ENCODE measurements around the gene THBS3. TPM values are rescaled to one million over a fixed set of nuclear protein-coding genes. Genes with fewer than 3 reads are reported as not detected.
"Not testable (repeated sequence)": the region's sequence is repeated elsewhere in the genome, so short reads cannot be mapped to it uniquely, and the experiment has no call there.

THBS3 gene
- total and polyA plus RNA-seq, 5 donors = 16.5 to 33.4 (median 19.6) TPM

- intact Hi-C loops (cut with DNase I) = loop anchor here in 2 of 4 donors (10.0 kb wide), 1 partner anchor 52 kb away; no protein-coding TSS in a partner anchor
- H3K27ac ChIP-seq (ENCODE audit: low read length) = peak within 1 kb of the TSS; percentile 86
- under 1% methylated on average over 57 of the region's 57 CpGs for WGBS
- H3K4me1 ChIP-seq (ENCODE audit: control insufficient read depth, insufficient read depth, low read length) = no peaks in the 10 kb centered on the region
- no peaks in the 10 kb centered on the region for H3K9me3 ChIP-seq (ENCODE audit: control insufficient read depth, low read length)
- H3K4me3 ChIP-seq (ENCODE audit: low read length) = peak within 1 kb of the TSS; percentile 79
- DNase-seq = peak; percentile 97 to 98 (median 98)
- peak; percentile 86 to 87 for ATAC-seq
- H3K27me3 ChIP-seq (ENCODE audit: control insufficient read depth, insufficient read depth) = no peaks in the 10 kb centered on the region
Observed at GRCh38 chr1:155172732-155173477, 34.8 kb downstream of the THBS3 start, which contains the start of gene KRTCAP2. TSS of gene KRTCAP2 (minus strand) at chr1:155173304. CDS start at chr1:155173224, 80 bp downstream.

- H3K4me1 ChIP-seq (ENCODE audit: control insufficient read depth, insufficient read depth, low read length) = peaks cover 2% of the 10 kb centered on the region
- H3K9me3 ChIP-seq (ENCODE audit: control insufficient read depth, low read length) = no peaks in the 10 kb centered on the region
- peak overlapping the region; percentile 79 for H3K4me3 ChIP-seq (ENCODE audit: low read length)
- ATAC-seq = no peak
- intact Hi-C loops (cut with DNase I) = loop anchor here in 2 of 4 donors (10.0 kb wide), 1 partner anchor 53 kb away; no protein-coding TSS in a partner anchor
- peak overlapping the region; percentile 86 for H3K27ac ChIP-seq (ENCODE audit: low read length)
- H3K27me3 ChIP-seq (ENCODE audit: control insufficient read depth, insufficient read depth) = no peaks in the 10 kb centered on the region
- 45% methylated on average over 8 of the region's 8 CpGs for WGBS
- no peak for DNase-seq
Observed at GRCh38 chr1:155171836-155172731, 35.6 kb downstream of the THBS3 start.

GRCh38 chr1:155170806-155171205 is 36.9 kb downstream of the THBS3 start:
- DNase-seq = no peak
- intact Hi-C loops (cut with DNase I) = loop anchor here in 2 of 4 donors (10.0 kb wide), 1 partner anchor 54 kb away; no protein-coding TSS in a partner anchor
- Histone ChIP-seq H3K4me3 (ENCODE audit: low read length) (no peak overlapping the region), H3K4me1 (ENCODE audit: control insufficient read depth, insufficient read depth, low read length) (peaks cover 2% of the 10 kb centered on the region), H3K27ac (ENCODE audit: low read length) (no peak overlapping the region), H3K27me3 (ENCODE audit: control insufficient read depth, insufficient read depth) (no peaks in the 10 kb centered on the region), H3K9me3 (ENCODE audit: control insufficient read depth, low read length) (no peaks in the 10 kb centered on the region)
- 90% methylated on average over 7 of the region's 7 CpGs for WGBS
- ATAC-seq = no peak

GRCh38 chr1:155170101-155170785 is 37.5 kb downstream of the THBS3 start:
- no peak for DNase-seq
- 86% methylated on average over 2 of the region's 2 CpGs for WGBS

GRCh38 chr1:155169541-155169940 is 38.2 kb downstream of the THBS3 start:
- Histone ChIP-seq H3K4me1 (ENCODE audit: control insufficient read depth, insufficient read depth, low read length) (peaks cover 2% of the 10 kb centered on the region), H3K27ac (ENCODE audit: low read length) (no peak overlapping the region), H3K27me3 (ENCODE audit: control insufficient read depth, insufficient read depth) (no peaks in the 10 kb centered on the region), H3K4me3 (ENCODE audit: low read length) (no peak overlapping the region), H3K9me3 (ENCODE audit: control insufficient read depth, low read length) (no peaks in the 10 kb centered on the region)
- ATAC-seq (no peak), DNase-seq (no peak)
- intact Hi-C loops (cut with DNase I) = loop anchor here in 3 of 4 donors (2.0 to 5.0 kb wide), 4 partner anchors 42 to 79 kb away; partner anchors contain the start of gene EFNA1 (in 1 of the 3)
- 77% methylated on average over 5 of the region's 5 CpGs for WGBS

More at GRCh38 chr1:155170101-155170785, 37.5 kb downstream of the THBS3 start:
- no peak for ATAC-seq
- Histone ChIP-seq H3K9me3 (ENCODE audit: control insufficient read depth, low read length) (no peaks in the 10 kb centered on the region), H3K4me3 (ENCODE audit: low read length) (no peak overlapping the region), H3K27me3 (ENCODE audit: control insufficient read depth, insufficient read depth) (no peaks in the 10 kb centered on the region), H3K4me1 (ENCODE audit: control insufficient read depth, insufficient read depth, low read length) (peaks cover 2% of the 10 kb centered on the region), H3K27ac (ENCODE audit: low read length) (no peak overlapping the region)
- intact Hi-C loops (cut with DNase I) = loop anchor here in 2 of 4 donors (10.0 kb wide), 1 partner anchor 55 kb away; no protein-coding TSS in a partner anchor

GRCh38 chr1:155168456-155169210 is 39.1 kb downstream of the THBS3 start:
- DNase-seq (no peak), ATAC-seq (no peak)
- Histone ChIP-seq H3K27ac (ENCODE audit: low read length) (no peak overlapping the region), H3K4me3 (ENCODE audit: low read length) (no peak overlapping the region), H3K9me3 (ENCODE audit: control insufficient read depth, low read length) (no peaks in the 10 kb centered on the region), H3K4me1 (ENCODE audit: control insufficient read depth, insufficient read depth, low read length) (peaks cover 2% of the 10 kb centered on the region), H3K27me3 (ENCODE audit: control insufficient read depth, insufficient read depth) (no peaks in the 10 kb centered on the region)
- intact Hi-C loops (cut with DNase I) = loop anchor here in 3 of 4 donors (2.0 to 5.0 kb wide), 4 partner anchors 41 to 78 kb away; partner anchors contain the start of gene EFNA1 (in 1 of the 3)
- 78% methylated on average over 10 of the region's 10 CpGs for WGBS

GRCh38 chr1:155168105-155168445 is 39.6 kb downstream of the THBS3 start:
- intact Hi-C loops (cut with DNase I) = loop anchor here in 3 of 4 donors (2.0 to 5.0 kb wide), 4 partner anchors 41 to 77 kb away; partner anchors contain the start of gene EFNA1 (in 1 of the 3)
- H3K27ac ChIP-seq (ENCODE audit: low read length); DNase-seq; H3K9me3 ChIP-seq (ENCODE audit: control insufficient read depth, low read length); H3K4me1 ChIP-seq (ENCODE audit: control insufficient read depth, insufficient read depth, low read length); ATAC-seq; H3K4me3 ChIP-seq (ENCODE audit: low read length); H3K27me3 ChIP-seq (ENCODE audit: control insufficient read depth, insufficient read depth): not testable (repeated sequence)
- 42% methylated on average over 4 of the region's 4 CpGs for WGBS

- ATAC-seq (peak; percentile 77 to 79), DNase-seq (peak; percentile 92 to 95 (median 94))
- Histone ChIP-seq H3K9me3 (ENCODE audit: control insufficient read depth, low read length) (no peaks in the 10 kb centered on the region), H3K27me3 (ENCODE audit: control insufficient read depth, insufficient read depth) (no peaks in the 10 kb centered on the region), H3K4me1 (ENCODE audit: control insufficient read depth, insufficient read depth, low read length) (peaks cover 2% of the 10 kb centered on the region), H3K4me3 (ENCODE audit: low read length) (no peak overlapping the region), H3K27ac (ENCODE audit: low read length) (peak overlapping the region; percentile 80)
- intact Hi-C loops (cut with DNase I) = loop anchor here (2.0 to 5.0 kb wide), 4 partner anchors 40 to 77 kb away; partner anchors contain the start of gene EFNA1 (in 1 of the 4)
- WGBS = 5% methylated on average over 28 of the region's 28 CpGs
Observed at GRCh38 chr1:155167166-155168104, 40.3 kb downstream of the THBS3 start.

All from right cardiac atrium (tissue), 5 donors.